CD4-positive, alpha-beta T cell treated with Interleukin-21 for 1 hour (primary cell): ENCODE measurements around the gene DYRK3.

ENCODE experiments used
- DNase-seq: peaks from one replicate; pipeline ENCODE4 v3.0.0-alpha.2; 2020

The DYRK3 gene

GRCh38 chr1:206662396-206663092 lies 27.2 kb downstream of the DYRK3 start:
- DNase-seq = no peak

GRCh38 chr1:206663362-206663761 lies 28.0 kb downstream of the DYRK3 start:
- DNase-seq = no peak

GRCh38 chr1:206663832-206664652 lies 28.7 kb downstream of the DYRK3 start:
- DNase-seq = peak; percentile 76

GRCh38 chr1:206664740-206665139 lies 29.4 kb downstream of the DYRK3 start:
- no peak for DNase-seq

GRCh38 chr1:206666031-206666561 lies 30.8 kb downstream of the DYRK3 start:
- no peak for DNase-seq

- DNase-seq = no peak
Observed at GRCh38 chr1:206666954-206667665, 31.8 kb downstream of the DYRK3 start.

GRCh38 chr1:206668351-206668750 lies 33.0 kb downstream of the DYRK3 start:
- DNase-seq = no peak

GRCh38 chr1:206668874-206669410 lies 33.6 kb downstream of the DYRK3 start:
- no peak for DNase-seq

GRCh38 chr1:206672011-206672688 lies 36.8 kb downstream of the DYRK3 start:
- DNase-seq = no peak

- DNase-seq = no peak
Observed at GRCh38 chr1:206672844-206673758, 37.8 kb downstream of the DYRK3 start.

GRCh38 chr1:206674236-206674635 lies 38.9 kb downstream of the DYRK3 start:
- no peak for DNase-seq

- no peak for DNase-seq
Observed at GRCh38 chr1:206674745-206675175, 39.4 kb downstream of the DYRK3 start.

- DNase-seq = no peak
Observed at GRCh38 chr1:206676499-206676898, 41.2 kb downstream of the DYRK3 start.

- DNase-seq = no peak
Observed at GRCh38 chr1:206678490-206678889, 43.2 kb downstream of the DYRK3 start.

GRCh38 chr1:206679738-206680211 lies 44.4 kb downstream of the DYRK3 start:
- peak; percentile 21 for DNase-seq

GRCh38 chr1:206680279-206680678 lies 44.9 kb downstream of the DYRK3 start:
- DNase-seq = no peak

- no peak for DNase-seq
Observed at GRCh38 chr1:206681359-206681758, 46.0 kb downstream of the DYRK3 start.

GRCh38 chr1:206682111-206682510 lies 46.8 kb downstream of the DYRK3 start:
- no peak for DNase-seq

- DNase-seq = no peak
Observed at GRCh38 chr1:206683313-206683712, 48.0 kb downstream of the DYRK3 start.

- DNase-seq = no peak
Observed at GRCh38 chr1:206684003-206684402, 48.7 kb downstream of the DYRK3 start.
